ENCODE measurements around the gene ALKBH5. TPM values are rescaled to one million over a fixed set of nuclear protein-coding genes. Genes with fewer than 3 reads are reported as not detected.

Gene ALKBH5
- total RNA-seq, 1 experiment from 2014 or later = 124 TPM

GRCh38 chr17:18229254-18229653 is 45.6 kb downstream of the ALKBH5 start:
- Histone ChIP-seq H3K4me3 (ENCODE audit: low read length) (no peak overlapping the region), H3K9ac (ENCODE audit: low read length) (no peak overlapping the region), H3K9me3 (ENCODE audit: low read length) (no peaks in the 10 kb centered on the region), H3K4me1 (ENCODE audit: low read length) (peaks cover 13% of the 10 kb centered on the region), H2AFZ (ENCODE audit: low read length) (no peak overlapping the region), H3K36me3 (ENCODE audit: insufficient read depth, low read length) (no peaks in the 10 kb centered on the region), H4K20me1 (ENCODE audit: insufficient read depth, low read depth, low read length) (peaks cover 7% of the 10 kb centered on the region; the same call in 1 of the 2 replicates), H3K27ac (ENCODE audit: low read length) (no peak overlapping the region), H3K27me3 (ENCODE audit: low read length) (no peaks in the 10 kb centered on the region), H3K79me2 (ENCODE audit: low read length) (peaks cover 4% of the 10 kb centered on the region; the same call in 1 of the 2 replicates), H3K4me2 (ENCODE audit: low read depth, low read length, poor library complexity, severe bottlenecking) (no peak overlapping the region), H3K9me2 (replicated peaks; ENCODE audit: insufficient read depth, low read length) (no peaks in the 10 kb centered on the region)
- no peak for DNase-seq

- Histone ChIP-seq H3K36me3 (ENCODE audit: insufficient read depth, low read length) (no peaks in the 10 kb centered on the region), H3K79me2 (ENCODE audit: low read length) (peaks cover 4% of the 10 kb centered on the region; the same call in 1 of the 2 replicates), H3K27ac (ENCODE audit: low read length) (no peak overlapping the region), H3K4me2 (ENCODE audit: low read depth, low read length, poor library complexity, severe bottlenecking) (no peak overlapping the region), H2AFZ (ENCODE audit: low read length) (no peak overlapping the region), H3K27me3 (ENCODE audit: low read length) (no peaks in the 10 kb centered on the region), H4K20me1 (ENCODE audit: insufficient read depth, low read depth, low read length) (peaks cover 7% of the 10 kb centered on the region; the same call in 1 of the 2 replicates), H3K4me3 (ENCODE audit: low read length) (no peak overlapping the region), H3K9me3 (ENCODE audit: low read length) (no peaks in the 10 kb centered on the region), H3K9me2 (replicated peaks; ENCODE audit: insufficient read depth, low read length) (no peaks in the 10 kb centered on the region), H3K9ac (ENCODE audit: low read length) (no peak overlapping the region), H3K4me1 (ENCODE audit: low read length) (peaks cover 11% of the 10 kb centered on the region)
- DNase-seq = no peak
Measured at GRCh38 chr17:18229771-18230170, 46.1 kb downstream of the ALKBH5 start.

GRCh38 chr17:18230288-18231141 is 46.9 kb downstream of the ALKBH5 start:
- no peaks in the 10 kb centered on the region for H3K27me3 ChIP-seq (ENCODE audit: low read length)

GRCh38 chr17:18231164-18231563 is 47.5 kb downstream of the ALKBH5 start:
- no peaks in the 10 kb centered on the region for H3K27me3 ChIP-seq (ENCODE audit: low read length)
- no peak overlapping the region for H2AFZ ChIP-seq (ENCODE audit: low read length)
- H3K4me2 ChIP-seq (ENCODE audit: low read depth, low read length, poor library complexity, severe bottlenecking) = no peak overlapping the region
- no peak for DNase-seq
- H3K4me3 ChIP-seq (ENCODE audit: low read length) = no peak overlapping the region
- peaks cover 6% of the 10 kb centered on the region for H3K4me1 ChIP-seq (ENCODE audit: low read length)
- H3K27ac ChIP-seq (ENCODE audit: low read length) = no peak overlapping the region
- no peaks in the 10 kb centered on the region for H3K9me3 ChIP-seq (ENCODE audit: low read length)
- peaks cover under 1% of the 10 kb centered on the region; the same call in 1 of the 2 replicates for H3K79me2 ChIP-seq (ENCODE audit: low read length)
- H3K9me2 ChIP-seq (replicated peaks; ENCODE audit: insufficient read depth, low read length) = no peaks in the 10 kb centered on the region
- peaks cover 7% of the 10 kb centered on the region; the same call in 1 of the 2 replicates for H4K20me1 ChIP-seq (ENCODE audit: insufficient read depth, low read depth, low read length)
- no peaks in the 10 kb centered on the region for H3K36me3 ChIP-seq (ENCODE audit: insufficient read depth, low read length)
- no peak overlapping the region for H3K9ac ChIP-seq (ENCODE audit: low read length)

More at GRCh38 chr17:18230288-18231141, 46.9 kb downstream of the ALKBH5 start:
- Histone ChIP-seq H4K20me1 (ENCODE audit: insufficient read depth, low read depth, low read length) (peaks cover 7% of the 10 kb centered on the region; the same call in 1 of the 2 replicates), H3K79me2 (ENCODE audit: low read length) (peaks cover 4% of the 10 kb centered on the region; the same call in 1 of the 2 replicates), H3K9me2 (replicated peaks; ENCODE audit: insufficient read depth, low read length) (no peaks in the 10 kb centered on the region), H3K9ac (ENCODE audit: low read length) (no peak overlapping the region), H3K36me3 (ENCODE audit: insufficient read depth, low read length) (no peaks in the 10 kb centered on the region), H3K4me2 (ENCODE audit: low read depth, low read length, poor library complexity, severe bottlenecking) (no peak overlapping the region), H3K9me3 (ENCODE audit: low read length) (no peaks in the 10 kb centered on the region), H3K4me3 (ENCODE audit: low read length) (no peak overlapping the region), H2AFZ (ENCODE audit: low read length) (no peak overlapping the region), H3K27ac (ENCODE audit: low read length) (no peak overlapping the region), H3K4me1 (ENCODE audit: low read length) (peaks cover 8% of the 10 kb centered on the region)
- DNase-seq = no peak

GRCh38 chr17:18233803-18234518 is 50.3 kb downstream of the ALKBH5 start:
- no peak overlapping the region for H3K4me2 ChIP-seq (ENCODE audit: low read depth, low read length, poor library complexity, severe bottlenecking)
- no peak overlapping the region for H2AFZ ChIP-seq (ENCODE audit: low read length)
- no peaks in the 10 kb centered on the region for H3K36me3 ChIP-seq (ENCODE audit: insufficient read depth, low read length)

GRCh38 chr17:18234853-18235380 is 51.3 kb downstream of the ALKBH5 start:
- Histone ChIP-seq H3K36me3 (ENCODE audit: insufficient read depth, low read length) (no peaks in the 10 kb centered on the region), H3K9me3 (ENCODE audit: low read length) (no peaks in the 10 kb centered on the region), H3K79me2 (ENCODE audit: low read length) (no peaks in the 10 kb centered on the region), H3K4me1 (ENCODE audit: low read length) (no peaks in the 10 kb centered on the region), H2AFZ (ENCODE audit: low read length) (no peak overlapping the region), H3K9ac (ENCODE audit: low read length) (no peak overlapping the region), H3K27ac (ENCODE audit: low read length) (no peak overlapping the region), H3K4me2 (ENCODE audit: low read depth, low read length, poor library complexity, severe bottlenecking) (no peak overlapping the region), H3K27me3 (ENCODE audit: low read length) (no peaks in the 10 kb centered on the region), H3K9me2 (replicated peaks; ENCODE audit: insufficient read depth, low read length) (no peaks in the 10 kb centered on the region), H3K4me3 (ENCODE audit: low read length) (no peak overlapping the region), H4K20me1 (ENCODE audit: insufficient read depth, low read depth, low read length) (no peaks in the 10 kb centered on the region)
- DNase-seq = no peak

More at GRCh38 chr17:18233803-18234518, 50.3 kb downstream of the ALKBH5 start:
- Histone ChIP-seq H3K4me3 (ENCODE audit: low read length) (no peak overlapping the region), H3K79me2 (ENCODE audit: low read length) (no peaks in the 10 kb centered on the region), H3K4me1 (ENCODE audit: low read length) (no peaks in the 10 kb centered on the region), H3K9me2 (replicated peaks; ENCODE audit: insufficient read depth, low read length) (no peaks in the 10 kb centered on the region), H3K27ac (ENCODE audit: low read length) (no peak overlapping the region), H3K9me3 (ENCODE audit: low read length) (no peaks in the 10 kb centered on the region), H4K20me1 (ENCODE audit: insufficient read depth, low read depth, low read length) (no peaks in the 10 kb centered on the region), H3K27me3 (ENCODE audit: low read length) (no peaks in the 10 kb centered on the region), H3K9ac (ENCODE audit: low read length) (no peak overlapping the region)
- DNase-seq = no peak

- no peak overlapping the region for H3K4me2 ChIP-seq (ENCODE audit: low read depth, low read length, poor library complexity, severe bottlenecking)
- no peak overlapping the region for H3K27ac ChIP-seq (ENCODE audit: low read length)
- H3K9ac ChIP-seq (ENCODE audit: low read length) = no peak overlapping the region
- no peaks in the 10 kb centered on the region for H3K4me1 ChIP-seq (ENCODE audit: low read length)
- no peaks in the 10 kb centered on the region for H3K36me3 ChIP-seq (ENCODE audit: insufficient read depth, low read length)
- H3K4me3 ChIP-seq (ENCODE audit: low read length) = no peak overlapping the region
- H3K9me2 ChIP-seq (replicated peaks; ENCODE audit: insufficient read depth, low read length) = no peaks in the 10 kb centered on the region
- H3K9me3 ChIP-seq (ENCODE audit: low read length) = no peaks in the 10 kb centered on the region
- DNase-seq = no peak
- H4K20me1 ChIP-seq (ENCODE audit: insufficient read depth, low read depth, low read length) = no peaks in the 10 kb centered on the region
- H3K27me3 ChIP-seq (ENCODE audit: low read length) = no peaks in the 10 kb centered on the region
- H2AFZ ChIP-seq (ENCODE audit: low read length) = no peak overlapping the region
- no peaks in the 10 kb centered on the region for H3K79me2 ChIP-seq (ENCODE audit: low read length)
Measured at GRCh38 chr17:18235743-18236256, 52.2 kb downstream of the ALKBH5 start.

GRCh38 chr17:18236494-18236893 is 52.9 kb downstream of the ALKBH5 start:
- Histone ChIP-seq H3K27me3 (ENCODE audit: low read length) (no peaks in the 10 kb centered on the region), H2AFZ (ENCODE audit: low read length) (no peak overlapping the region), H3K4me1 (ENCODE audit: low read length) (no peaks in the 10 kb centered on the region), H3K27ac (ENCODE audit: low read length) (no peak overlapping the region), H3K79me2 (ENCODE audit: low read length) (no peaks in the 10 kb centered on the region), H3K4me3 (ENCODE audit: low read length) (no peak overlapping the region), H3K9ac (ENCODE audit: low read length) (no peak overlapping the region), H3K9me2 (replicated peaks; ENCODE audit: insufficient read depth, low read length) (no peaks in the 10 kb centered on the region), H4K20me1 (ENCODE audit: insufficient read depth, low read depth, low read length) (no peaks in the 10 kb centered on the region), H3K36me3 (ENCODE audit: insufficient read depth, low read length) (no peaks in the 10 kb centered on the region), H3K9me3 (ENCODE audit: low read length) (no peaks in the 10 kb centered on the region), H3K4me2 (ENCODE audit: low read depth, low read length, poor library complexity, severe bottlenecking) (no peak overlapping the region)
- DNase-seq = no peak

Measured in Karpas-422 (cell line).